ENCODE measurements around the gene MPV17L2.

The MPV17L2 gene

DNA sequence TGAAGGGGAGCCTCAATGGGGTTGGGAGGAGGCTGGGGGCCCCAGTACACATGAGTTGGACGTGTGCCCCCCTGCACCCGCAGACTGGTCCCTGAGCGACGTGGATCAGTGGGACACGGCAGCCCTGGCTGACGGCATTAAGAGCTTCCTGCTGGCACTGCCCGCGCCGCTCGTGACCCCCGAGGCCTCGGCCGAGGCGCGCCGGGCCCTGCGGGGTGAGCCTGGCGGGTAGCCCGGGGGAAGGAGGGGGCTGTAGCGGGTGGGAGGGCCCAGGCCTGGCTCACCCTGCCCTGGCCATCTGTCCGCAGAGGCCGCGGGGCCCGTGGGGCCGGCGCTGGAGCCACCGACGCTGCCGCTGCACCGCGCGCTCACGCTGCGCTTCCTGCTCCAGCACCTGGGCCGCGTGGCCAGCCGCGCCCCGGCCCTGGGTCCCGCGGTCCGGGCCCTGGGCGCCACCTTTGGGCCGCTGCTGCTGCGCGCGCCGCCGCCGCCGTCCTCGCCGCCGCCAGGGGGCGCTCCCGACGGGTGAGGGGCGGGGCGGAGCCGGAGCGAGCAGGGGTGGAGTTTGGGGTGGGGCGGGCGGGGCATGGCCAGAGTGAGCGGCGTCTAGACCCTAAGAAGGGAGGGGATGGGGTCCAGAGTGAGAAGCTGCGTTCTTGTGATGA is 31.9 kb upstream of the MPV17L2 start:
- no peak for DNase-seq

DNA sequence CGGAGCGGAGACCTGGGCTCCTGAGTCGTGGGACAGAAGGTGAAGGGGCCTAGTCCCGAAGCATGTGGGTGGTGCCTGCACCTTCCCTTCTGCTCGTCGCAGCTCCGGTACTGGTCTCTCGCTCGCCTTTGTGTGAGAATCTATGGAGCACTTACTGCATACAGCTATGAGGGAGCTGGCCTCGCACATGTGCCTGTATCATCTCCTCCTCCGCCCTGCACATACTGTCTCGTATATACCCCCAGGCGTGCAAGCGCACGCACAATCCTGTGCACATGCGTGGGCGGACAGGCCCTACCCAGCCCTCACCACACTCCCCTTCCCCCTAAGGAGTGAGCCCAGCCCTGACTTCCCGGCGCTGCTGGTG is 31.4 kb upstream of the MPV17L2 start:
- DNase-seq, result no peak

DNA sequence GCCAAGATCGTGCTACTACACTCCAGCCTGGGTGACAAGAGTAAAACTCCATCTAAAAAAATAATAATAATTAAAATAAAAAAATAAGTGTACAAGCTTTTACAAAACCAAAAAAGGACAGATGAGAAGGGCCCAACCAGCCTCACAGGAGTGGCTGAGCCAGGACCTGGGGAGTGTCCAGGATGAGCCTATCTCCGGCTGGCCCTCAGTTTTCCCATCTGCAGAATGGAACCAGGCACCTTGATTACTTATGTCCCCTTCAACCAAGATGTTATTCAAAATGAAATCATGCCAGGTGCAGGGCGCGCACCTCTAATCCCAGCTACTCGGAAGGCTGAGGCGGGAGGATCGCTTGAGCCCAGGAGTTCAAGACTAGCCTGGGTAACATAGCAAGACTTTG is 28.9 kb upstream of the MPV17L2 start:
- no peak for DNase-seq

DNA sequence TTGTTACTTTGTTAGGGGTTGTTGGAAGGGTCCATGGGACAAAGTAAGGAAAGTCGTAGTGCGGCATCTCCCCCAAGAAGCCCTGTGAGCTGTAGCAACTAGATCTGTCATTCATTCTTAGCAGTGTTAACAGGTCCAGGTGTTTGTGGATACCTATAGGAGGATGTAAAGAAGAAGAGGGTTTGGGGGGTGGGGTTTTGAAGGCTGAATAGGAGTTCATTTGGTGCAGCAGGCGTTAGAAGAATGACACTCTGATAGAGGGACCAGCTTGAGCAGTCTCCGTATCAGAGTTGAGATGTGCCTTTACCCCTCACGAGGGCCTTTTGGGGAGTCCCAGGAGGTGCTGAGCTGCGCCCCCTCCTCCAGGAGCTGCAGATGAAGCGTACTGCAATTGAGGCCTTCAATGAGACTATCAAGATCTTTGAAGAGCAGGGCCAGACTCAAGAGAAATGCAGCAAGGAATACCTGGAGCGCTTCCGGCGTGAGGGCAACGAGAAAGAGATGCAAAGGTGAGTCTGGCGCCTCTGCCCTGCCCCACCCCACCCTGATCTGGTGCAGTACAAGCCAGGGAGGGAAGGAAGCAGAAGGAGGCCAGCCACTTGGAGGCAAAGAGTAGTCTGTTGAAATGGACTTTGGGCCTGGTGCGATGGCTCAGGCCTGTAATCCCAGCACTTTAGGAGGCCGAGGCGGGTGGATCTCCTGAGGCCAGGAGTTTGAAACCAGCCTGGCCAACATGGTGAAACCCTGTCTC is 27.0 kb upstream of the MPV17L2 start:
- no peak for DNase-seq

DNA sequence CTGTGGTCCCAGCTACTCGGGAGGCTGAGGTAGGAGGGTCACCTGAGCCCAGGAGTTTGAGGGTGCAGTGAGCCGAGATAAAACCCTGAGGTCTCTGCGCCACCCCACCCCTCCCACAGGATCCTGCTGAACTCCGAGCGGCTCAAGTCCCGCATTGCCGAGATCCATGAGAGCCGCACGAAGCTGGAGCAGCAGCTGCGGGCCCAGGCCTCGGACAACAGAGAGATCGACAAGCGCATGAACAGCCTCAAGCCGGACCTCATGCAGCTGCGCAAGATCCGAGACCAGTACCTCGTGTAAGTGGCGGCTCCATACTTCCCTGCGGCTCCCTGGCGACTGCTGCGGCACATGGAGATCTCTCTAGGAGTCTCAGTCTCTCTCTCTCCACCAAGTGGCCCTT is 26.0 kb upstream of the MPV17L2 start:
- DNase-seq, result no peak

DNA sequence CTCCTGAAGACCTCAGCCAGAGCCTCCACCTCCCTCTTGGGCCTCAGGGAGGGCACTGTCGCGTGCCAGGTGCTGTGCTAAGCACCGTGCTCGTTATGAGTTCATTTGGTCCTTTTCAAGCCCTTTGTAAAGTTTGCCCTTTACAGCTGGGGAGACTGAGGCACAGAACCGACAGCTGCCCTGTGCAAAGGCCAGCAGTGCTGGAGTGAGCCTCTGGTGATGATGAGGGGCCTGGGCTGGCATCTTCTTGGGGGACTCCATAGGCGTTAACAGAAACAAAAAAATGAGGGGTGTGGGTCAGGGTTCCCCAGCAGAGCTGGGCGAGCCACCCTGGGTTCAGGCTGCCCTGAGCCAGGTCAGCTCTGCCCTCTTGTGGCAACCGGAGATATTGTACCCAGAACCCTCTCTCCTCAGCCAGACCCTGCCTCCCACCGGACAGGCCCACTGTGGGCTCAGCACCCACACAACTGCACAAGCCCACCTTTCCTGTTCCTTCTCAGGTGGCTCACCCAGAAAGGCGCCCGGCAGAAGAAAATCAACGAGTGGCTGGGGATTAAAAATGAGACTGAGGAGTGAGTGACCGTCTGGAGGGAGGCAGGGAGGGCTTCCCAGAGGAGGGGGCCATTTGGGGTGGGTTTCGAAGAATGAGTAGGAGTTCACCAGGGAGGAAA is 24.9 kb upstream of the MPV17L2 start:
- DNase-seq, result no peak

DNA sequence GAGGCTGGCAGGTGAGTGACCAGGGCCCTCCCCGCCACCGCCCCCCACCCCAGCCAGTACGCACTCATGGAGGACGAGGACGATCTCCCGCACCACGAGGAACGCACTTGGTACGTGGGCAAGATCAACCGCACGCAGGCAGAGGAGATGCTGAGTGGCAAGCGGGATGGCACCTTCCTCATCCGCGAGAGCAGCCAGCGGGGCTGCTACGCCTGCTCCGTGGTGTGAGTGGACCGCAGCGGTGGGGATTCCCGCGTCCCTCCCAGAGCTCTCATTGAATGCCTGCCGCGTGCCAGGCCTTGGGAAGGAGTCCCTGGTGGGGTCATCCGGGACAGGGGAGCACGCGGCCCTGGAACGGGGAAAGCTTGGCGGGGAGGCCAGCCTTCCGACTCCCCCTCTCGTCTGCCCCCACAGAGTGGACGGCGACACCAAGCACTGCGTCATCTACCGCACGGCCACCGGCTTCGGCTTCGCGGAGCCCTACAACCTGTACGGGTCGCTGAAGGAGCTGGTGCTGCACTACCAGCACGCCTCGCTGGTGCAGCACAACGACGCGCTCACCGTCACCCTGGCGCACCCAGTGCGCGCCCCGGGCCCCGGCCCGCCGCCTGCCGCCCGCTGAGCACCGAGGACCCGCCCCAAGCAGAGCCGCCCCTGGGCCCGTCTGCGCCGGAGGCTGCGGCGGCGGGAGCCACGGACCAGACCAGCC is 24.2 kb upstream of the MPV17L2 start:
- no peak for DNase-seq

DNA sequence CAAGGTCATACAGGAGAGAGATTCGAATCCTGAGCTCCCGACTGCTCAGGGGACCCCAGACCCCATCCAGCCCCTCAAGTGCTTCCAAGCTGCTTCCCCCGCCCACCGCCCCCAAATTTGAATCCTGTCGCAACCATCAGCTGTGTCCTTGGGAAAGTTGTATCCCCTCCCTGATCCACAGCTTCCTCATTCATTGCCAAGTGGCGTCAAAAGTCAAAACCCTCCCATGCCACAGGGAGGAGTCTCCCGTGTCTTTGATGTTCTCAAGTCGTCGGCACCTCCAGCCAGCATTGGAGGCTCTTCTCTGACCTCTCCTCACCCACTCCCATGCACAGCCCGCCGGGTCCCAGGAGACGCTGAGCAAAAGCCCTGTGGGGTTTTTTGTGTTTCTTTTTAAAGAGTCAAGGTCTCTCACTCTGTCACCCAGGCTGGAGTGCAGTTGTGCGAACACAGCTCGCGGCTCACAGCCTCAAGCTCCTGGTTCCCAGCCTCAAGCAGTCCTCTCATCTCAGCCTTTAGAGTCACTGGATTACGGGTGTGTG is 22.2 kb upstream of the MPV17L2 start:
- DNase-seq, result no peak

DNA sequence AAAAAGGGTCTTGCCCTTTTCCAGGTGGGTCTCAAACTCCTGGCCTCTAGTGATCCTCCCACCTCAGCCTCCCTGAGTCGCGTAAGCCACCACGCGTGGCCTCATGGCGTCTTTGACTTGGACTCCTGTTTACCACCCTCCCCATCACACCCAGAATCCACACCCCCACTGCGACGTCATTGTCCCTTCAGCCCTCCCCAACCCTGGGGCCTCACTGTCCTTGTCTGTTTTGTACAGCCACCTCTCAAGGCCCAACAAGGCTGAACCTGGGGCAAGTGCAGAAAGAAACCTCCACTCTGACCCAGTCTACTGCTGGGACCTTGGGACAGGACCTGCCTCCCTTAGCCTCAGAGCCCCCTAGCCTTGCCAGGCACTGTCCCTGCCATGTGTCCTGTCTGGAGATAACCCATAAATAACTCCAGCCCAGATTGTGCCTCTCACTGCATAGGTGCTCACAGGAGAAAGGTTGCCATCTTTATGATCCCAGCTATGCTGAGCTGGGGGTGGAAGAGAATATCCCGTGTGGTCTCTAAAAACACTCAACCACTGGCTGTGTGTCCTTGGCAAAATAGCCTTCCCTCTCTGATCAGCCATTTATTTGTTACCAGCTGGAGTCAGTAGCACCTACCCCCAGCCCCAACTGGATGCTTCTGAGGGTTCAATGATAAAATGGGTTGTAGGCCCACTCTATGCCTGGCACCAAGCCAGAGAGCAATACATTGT is 21.3 kb upstream of the MPV17L2 start:
- no peak for DNase-seq

DNA sequence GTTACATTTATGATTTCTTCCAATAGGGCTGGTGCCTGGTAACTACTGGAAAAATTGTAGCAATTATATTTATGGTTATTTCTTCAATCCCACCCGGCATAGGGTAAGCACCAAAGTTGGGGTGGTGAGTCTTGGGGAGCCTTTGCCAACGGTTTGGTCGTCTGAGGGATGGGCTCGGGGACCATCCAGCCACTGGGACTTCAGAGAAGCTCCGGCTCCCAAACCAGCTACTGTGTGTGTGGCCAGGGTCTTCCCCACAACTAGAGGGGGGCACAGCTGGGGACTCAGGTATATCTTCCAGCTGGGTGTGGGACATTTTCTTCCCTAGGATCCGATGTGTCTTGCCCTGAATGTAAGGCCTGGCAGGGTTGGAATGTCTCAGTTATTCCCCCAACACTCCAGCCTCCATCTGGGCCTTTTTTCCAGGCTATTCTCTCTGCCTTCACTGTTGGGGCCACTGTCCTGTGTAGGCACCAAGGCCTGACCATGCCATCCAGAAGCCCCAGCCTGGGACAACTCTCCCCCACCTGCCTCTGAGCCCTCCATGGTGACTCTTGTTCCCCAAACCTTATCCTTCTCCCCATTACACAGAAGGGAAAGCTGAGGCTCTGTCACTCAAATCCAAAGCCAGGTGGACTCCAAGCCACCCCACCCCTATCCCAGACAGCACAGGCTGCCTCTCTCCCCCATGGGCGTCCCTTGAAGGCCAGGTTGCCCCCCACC is 20.5 kb upstream of the MPV17L2 start:
- DNase-seq, result no peak

DNA sequence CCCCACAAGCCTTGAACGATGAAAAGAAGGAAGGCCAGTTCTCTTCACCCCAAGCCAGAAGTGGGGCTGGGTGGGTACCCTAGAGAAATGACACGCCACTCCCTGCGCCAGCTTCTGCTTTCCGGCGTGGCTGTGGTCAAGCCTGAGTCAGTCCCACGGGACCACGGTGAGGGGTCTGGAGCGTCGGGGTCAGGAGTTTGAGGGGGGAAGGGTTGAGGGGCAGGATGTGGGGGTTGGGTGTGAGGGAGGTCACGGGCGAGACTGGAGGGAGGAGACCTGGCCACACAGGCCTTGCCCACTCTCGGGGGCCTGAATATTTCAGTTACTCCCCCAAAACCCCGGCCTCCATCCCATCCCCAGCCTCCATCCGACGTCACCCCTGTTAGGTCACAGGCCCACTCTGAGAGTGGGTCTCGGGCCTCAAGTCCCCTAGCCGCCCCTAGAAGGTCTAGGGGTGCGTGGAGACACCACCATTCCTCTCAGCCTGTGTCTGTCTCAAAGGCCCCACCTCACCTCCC is 19.9 kb upstream of the MPV17L2 start:
- no peak for DNase-seq

DNA sequence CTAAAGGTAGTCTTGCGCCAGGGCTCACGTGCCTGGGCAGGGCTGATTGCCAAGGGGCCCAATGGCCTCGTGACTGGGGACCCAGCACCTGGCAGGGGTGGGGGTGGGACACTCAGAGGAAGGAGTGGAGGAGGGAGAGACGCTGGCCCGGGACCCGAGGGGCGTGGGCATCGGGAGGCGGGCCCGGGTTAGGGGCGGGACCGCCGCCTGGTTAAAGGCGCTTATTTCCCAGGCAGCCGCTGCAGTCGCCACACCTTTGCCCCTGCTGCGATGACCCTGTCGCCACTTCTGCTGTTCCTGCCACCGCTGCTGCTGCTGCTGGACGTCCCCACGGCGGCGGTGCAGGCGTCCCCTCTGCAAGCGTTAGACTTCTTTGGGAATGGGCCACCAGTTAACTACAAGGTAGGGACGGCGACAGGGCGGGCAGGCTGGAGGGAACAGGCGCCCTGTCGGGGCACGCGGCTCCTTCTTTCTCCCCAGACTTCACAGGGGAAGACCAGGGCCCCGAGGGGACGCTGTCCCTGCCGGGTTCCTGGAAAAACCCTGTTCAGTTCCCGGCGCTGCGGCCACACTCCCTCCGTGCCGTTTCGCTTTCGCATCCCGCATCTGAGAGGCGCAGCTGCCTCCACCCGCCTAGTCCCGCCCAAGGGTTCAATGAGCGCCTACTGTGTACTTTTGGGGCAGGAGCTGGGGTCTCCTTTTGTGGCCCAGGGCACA is 19.3 kb upstream of the MPV17L2 start, which contains the start of gene IFI30:
Gene IFI30 (plus strand): TSS at position 242 of the 717 bp plus-strand sequence. CDS start 29 bp downstream, at position 271.
- peak; percentile 40 for DNase-seq

DNA sequence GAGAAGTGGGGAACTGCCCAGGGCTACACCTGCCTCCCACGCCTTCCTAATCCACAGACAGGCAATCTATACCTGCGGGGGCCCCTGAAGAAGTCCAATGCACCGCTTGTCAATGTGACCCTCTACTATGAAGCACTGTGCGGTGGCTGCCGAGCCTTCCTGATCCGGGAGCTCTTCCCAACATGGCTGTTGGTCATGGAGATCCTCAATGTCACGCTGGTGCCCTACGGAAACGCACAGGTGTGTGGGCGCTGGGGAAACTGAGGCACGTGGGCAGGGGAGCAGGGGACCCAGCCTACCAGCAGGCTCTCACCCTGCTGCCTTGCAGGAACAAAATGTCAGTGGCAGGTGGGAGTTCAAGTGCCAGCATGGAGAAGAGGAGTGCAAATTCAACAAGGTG is 18.0 kb upstream of the MPV17L2 start:
- DNase-seq, result no peak

DNA sequence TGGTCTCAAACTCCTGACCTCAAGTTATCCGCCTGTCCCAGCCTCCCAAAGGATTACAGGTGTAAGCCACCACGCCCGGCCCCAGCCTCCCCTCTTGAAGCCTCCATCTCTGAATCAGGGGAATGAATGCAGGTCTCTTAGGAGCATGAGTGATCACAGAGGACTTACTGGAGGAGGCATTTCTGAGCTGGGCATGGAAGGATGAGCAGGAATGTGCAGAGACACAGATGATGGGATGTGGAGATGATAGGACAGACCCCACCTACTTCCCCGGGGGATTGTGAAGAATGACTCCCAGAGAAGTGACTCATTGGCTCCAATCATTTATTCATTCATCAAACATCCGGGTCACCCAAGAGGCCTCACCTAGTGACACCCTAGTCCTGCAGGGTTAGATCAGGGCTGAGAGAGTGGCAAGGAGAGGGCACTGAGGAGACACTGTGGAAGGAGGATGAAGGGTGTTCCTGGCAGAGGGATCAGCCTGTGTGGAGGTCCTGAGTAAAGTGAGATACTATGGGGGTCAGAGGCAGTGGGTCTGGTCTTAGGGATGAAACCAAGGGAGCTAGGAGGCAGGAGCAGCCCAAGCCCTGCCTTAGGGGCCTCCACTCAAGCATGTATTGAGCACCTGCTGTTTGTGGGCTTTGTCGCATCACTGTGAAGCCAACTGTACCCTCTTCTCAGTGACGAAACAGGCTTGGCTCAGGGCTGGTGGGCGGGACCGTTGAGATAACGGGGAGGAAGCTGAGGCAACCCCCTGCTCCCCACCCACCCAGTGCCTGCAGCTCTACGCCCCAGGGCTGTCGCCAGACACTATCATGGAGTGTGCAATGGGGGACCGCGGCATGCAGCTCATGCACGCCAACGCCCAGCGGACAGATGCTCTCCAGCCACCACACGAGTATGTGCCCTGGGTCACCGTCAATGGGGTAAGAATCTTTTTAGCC is 16.4 kb upstream of the MPV17L2 start:
- no peak for DNase-seq

DNA sequence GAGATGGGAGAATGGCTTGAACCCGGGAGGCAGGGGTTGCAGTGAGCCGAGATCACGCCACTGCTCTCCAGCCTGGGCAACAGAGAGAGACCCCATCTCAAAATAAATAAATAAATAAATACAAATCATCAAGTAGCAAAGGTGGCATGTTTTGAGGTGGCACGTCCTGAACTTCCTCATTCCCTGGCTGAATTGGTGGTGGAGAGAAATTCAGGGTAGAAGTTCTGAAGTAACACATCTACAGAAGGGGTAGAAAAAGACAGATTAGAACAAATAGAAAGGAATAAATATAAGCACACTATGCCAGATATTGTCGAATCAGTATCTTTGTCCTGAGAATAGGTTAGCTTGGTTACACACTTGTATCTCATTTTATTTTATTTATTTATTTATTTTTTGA is 13.1 kb upstream of the MPV17L2 start:
- DNase-seq, result no peak

DNA sequence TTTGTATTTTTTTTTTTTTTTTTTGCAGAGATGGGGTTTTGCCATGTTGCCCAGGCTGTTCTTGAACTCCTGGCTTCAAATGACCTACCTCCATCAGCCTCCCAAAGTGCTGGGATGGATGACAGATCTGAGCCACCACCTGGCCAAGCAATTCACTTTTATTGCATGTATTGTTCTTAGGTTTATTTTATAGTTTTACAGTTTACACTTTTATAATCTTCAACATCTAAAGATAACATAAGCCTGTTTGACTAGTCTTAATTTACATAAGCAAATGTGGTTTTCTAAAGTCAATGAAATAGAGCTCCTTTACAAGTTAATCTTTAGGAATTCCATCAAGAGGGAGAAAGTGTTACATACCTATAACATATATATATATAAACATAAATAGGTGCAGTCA is 9.5 kb upstream of the MPV17L2 start:
- DNase-seq, result no peak

DNA sequence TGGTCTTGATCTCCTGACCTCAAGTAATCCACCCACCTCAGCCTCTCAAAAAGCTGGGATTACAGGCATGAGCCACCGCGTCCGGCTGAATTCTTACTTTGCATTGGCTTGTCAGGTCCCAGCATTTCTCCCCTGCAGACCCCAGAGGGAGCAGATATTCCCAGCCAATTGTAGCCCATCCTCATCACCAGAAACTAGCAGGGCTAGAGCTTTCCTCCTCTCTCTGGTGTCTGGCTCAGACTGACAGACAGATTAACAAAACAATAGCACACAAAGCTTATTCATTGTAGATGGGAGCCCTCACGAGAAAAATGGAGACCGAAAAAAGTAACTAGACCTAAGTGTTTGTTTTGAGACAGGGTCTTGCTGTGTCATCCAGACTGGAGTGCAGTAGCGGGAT is 7.5 kb upstream of the MPV17L2 start:
- no peak for DNase-seq

DNA sequence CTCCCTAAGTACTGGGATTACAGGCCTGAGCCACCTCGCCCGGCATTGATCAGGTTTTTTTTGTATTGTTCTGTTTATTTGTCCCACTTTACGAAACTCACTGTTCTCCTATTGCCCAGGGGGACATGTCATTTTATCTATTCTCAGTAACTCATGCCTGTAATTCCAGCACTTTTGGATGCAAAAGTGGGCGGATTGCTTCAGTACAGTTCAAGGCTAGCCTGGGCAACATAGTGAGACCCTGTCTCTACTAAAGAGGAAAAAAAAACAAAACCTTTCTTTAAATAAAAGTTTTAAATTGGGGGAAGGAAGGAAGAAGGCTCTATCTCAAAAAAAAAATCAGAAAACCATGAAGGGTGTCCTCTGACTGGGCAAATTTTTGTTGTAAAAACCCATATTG is 2.7 kb upstream of the MPV17L2 start:
- DNase-seq, result no peak

DNA sequence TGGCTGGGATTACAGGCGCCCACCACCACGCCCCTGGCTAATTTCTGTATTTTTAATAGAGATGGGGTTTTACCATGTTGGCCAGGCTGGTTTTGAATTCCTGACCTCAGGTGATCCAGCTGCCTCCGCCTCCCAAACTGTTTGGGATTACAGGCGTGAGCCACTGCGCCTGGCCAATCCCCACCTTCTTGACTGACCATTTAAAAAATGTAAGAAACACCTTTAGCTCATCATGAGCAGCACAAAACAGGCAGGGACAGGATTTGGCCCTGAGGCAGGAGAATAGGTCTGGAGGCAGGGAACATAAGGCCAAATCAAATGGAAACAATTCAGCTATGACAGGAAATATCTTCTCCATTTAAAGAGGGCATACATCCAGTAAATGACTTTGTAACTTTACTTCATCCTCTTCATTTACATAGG is 1.4 kb upstream of the MPV17L2 start:
- no peak for DNase-seq
